Measurements from ENCODE around the gene RPL26.

RPL26 gene

DNA sequence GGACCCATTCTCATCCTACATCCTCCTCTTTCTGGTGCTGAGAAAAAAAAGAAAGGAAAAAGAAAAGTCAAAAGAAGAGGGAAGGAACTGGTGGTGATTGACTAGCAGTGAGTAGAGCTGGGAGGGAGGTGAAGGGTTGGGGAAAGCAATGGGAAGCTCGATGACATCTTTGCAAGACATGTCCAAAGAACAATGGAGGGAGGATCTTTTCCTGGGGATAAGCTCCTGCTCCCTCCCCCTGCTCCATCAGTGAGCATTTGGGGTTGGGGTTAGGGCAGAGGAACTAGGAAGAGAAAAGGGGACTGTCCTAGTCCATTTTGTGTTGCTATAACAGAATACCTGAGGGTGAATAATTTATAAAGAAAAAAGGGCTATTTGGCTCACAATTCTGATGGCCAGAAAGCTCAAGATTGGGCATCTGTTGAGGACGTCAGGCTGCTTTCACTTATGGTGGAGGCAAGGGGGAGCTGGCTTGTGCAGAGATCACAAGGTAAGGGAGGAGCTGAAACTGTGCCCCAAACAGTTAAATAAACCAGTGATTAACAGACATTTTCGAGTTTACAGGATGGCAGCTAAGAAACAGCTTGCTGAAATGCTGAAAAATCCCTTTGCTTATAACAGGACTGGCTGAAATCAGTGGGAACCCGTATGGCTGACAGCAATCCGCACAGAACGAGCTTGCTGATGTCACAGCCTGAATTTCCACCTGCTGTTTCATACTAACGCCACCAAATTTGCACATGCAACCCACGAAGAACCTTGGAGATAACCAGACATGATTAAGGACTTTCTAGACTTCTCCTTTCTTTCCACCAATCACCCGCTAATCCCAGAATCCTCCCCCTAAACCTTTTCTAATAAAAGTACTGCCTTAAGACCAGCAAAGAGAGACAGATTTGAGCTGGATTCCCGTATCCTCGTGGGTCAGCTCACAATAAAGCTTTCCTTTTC, 44.9 kb downstream of the RPL26 start:
- intact Hi-C loops (cut with DNase I): no loop called here
- DNase-seq: peak in 2 of 10 donors; percentile 11 to 33

DNA sequence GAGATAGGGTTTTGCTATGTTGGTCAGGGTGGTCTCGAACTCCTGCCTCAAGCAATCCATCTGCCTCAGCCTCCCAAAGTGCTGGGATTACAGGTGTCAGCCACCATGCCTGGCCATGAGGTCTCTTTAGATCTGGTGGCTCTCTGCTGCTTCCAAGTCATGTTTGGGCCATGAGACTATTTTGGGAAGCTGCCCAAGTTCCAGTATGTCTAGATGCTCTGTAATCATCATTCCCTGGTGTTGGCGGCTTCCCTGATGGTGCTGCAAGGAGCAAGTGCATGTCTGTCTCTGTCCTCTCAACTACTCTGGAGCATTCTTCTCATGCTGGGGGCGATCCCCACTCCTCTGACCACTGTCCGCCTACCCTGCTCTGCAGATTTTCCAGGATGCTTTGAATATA, 49.7 kb downstream of the RPL26 start:
- intact Hi-C loops (cut with DNase I): no loop called here
- peak in 2 of 10 donors; percentile 36 to 47 for DNase-seq

DNA sequence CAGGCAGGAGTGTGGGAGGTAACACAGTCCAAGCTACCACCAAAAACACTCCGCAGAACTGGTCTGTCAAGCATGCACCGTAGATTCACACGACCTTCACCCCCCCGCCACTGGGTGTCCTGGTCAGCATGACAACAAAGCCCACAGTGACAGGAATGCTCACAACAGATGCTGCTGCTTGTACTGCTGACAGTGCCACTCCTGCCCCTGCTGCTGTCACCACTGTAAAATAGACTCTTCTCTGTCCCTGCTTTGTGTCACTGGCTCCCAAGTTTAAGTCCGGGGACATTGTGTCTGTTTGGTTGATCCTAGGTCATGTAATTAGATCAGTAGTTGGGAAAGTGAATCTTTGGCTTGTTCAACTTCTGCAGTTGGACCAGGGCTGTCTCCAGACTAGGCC, 50.3 kb downstream of the RPL26 start:
- intact Hi-C loops (cut with DNase I): no loop called here
- peak in 3 of 10 donors; percentile 24 to 79 (median 69) for DNase-seq

DNA sequence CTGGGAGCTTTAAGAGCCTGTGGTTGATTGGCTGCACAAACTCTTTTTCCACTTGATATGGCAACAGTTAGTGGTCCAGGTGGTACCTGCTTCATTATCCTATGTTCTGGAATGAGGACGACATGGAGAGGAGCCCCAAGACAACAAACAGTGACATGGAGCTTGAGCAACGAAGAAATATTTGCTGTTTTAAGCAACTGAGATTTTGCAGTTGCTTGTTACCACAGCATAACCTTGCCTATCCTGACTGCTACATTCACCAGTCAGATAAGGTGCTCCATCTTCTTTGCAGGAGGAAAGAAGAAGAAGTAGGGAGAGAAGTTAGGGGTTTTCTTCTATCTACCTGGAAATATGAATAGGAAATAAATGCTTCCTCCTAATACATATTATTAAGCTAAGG, 50.9 kb downstream of the RPL26 start:
- no peak for DNase-seq
- intact Hi-C loops (cut with DNase I): no loop called here
